B cell (primary cell): ENCODE results near the gene TNFRSF1A.

Source experiments
- EZH2 ChIP-seq: IDR thresholded peaks from 2 replicates; pipeline ENCODE4 v1.6.1; 2012; ENCODE audit warnings: borderline replicate concordance, low read depth, mild to moderate bottlenecking, moderate library complexity, low read length; ENCODE audit not compliant: insufficient read depth, poor library complexity, severe bottlenecking
- TF ChIP-seq, protein P1 (sequence below): fragments of 200-600 bp; IDR thresholded peaks from one replicate; pipeline ENCODE4 v1.8.0; 2022; ENCODE audit warnings: antibody characterized with exemption, mild to moderate bottlenecking

DNA sequence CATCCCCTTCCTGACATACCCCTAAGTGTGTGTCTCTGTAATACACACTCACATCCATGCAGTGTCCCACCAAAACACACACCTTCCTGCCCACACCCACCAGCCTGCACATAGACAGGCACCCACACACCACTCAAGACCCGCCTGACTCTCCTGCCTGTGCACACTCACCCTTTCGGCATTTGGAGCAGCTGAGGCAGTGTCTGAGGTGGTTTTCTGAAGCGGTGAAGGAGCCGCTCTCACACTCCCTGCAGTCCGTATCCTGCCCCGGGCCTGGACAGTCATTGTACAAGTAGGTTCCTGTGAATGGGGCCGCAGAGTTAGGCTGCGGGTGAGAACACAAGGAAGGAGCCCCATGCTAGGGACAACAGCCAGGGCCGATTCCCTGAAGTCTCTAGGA, 8.3 kb downstream of the TNFRSF1A start:
- TF ChIP-seq, protein P1, sequence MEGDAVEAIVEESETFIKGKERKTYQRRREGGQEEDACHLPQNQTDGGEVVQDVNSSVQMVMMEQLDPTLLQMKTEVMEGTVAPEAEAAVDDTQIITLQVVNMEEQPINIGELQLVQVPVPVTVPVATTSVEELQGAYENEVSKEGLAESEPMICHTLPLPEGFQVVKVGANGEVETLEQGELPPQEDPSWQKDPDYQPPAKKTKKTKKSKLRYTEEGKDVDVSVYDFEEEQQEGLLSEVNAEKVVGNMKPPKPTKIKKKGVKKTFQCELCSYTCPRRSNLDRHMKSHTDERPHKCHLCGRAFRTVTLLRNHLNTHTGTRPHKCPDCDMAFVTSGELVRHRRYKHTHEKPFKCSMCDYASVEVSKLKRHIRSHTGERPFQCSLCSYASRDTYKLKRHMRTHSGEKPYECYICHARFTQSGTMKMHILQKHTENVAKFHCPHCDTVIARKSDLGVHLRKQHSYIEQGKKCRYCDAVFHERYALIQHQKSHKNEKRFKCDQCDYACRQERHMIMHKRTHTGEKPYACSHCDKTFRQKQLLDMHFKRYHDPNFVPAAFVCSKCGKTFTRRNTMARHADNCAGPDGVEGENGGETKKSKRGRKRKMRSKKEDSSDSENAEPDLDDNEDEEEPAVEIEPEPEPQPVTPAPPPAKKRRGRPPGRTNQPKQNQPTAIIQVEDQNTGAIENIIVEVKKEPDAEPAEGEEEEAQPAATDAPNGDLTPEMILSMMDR, result no peak
- TF ChIP-seq EZH2, result no peak
